HG03280 (cell line): Measurements from ENCODE around the gene CYP24A1.

Source experiments
- ATAC-seq: cut with Tn5 transposase; IDR thresholded peaks from one replicate; pipeline ENCODE4 v1.9.1; 2021; ENCODE audit warnings: mild to moderate bottlenecking, moderate library complexity; ENCODE audit not compliant: unreplicated experiment

Gene CYP24A1

DNA sequence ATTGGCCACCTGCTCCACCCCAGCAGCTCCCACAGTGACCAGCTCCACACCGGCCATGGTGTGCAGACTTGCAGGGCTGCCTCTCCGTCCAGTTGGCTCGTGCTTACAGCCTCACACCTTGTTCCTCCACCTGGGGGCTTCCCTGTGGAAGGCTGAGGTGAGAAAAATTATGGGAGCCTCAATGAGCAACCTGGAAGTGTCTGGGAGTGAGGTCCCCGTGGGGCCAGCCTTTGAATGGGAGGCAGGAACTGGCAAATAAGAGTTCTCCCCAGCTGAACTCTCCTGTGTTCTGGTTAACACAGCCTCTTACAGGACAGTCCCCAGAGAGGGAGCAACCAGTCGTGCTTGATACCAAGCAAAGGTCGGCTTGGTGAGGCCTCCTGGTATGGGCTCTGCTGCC is 30.3 kb upstream of the CYP24A1 start:
- no peak for ATAC-seq

DNA sequence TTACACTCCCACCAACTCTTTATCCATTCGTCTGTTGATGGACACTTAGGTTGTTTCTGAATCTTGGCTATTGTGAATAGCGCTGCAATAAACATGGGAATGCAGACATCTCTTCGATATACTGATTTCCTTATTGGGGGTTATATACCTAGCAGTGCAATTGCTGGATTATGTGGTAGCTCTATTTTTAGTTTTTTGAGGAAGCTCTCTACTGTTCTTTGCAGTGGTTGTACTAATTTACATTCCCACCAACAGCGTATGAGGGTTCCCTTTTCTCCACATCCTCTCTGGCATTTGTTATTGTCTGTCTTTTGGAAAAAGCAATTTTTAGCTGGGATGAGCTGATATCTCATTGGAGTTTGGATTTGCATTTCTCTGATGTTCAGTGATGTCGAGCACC is 29.5 kb upstream of the CYP24A1 start:
- ATAC-seq, result no peak

DNA sequence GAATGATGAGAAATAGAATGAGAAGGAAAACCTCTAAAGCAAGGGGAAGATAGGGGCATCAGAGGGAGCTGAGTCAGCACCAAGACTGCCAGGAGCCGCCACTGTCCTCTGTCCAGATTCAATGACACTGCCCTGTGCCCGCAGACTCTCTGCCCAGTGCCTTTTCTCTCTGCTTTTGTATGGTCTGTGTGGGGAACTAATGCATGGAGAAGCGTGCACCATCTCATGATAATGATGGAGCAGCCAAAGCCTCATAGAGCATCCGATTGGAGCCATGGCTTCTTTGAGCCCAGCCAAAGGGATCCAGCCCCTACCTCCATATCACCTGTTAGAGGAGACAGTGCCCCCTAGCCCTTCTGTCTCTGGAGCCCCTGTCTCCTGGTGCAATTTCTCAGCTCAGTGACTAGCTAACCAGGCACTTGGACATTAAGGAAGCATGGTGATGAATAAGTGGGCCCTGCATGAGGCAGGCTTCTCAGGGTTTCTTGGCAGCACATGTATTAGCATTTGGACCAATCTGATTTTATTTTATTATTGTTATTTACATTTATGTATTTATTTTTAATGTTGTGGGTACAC is 27.6 kb upstream of the CYP24A1 start:
- no peak for ATAC-seq

DNA sequence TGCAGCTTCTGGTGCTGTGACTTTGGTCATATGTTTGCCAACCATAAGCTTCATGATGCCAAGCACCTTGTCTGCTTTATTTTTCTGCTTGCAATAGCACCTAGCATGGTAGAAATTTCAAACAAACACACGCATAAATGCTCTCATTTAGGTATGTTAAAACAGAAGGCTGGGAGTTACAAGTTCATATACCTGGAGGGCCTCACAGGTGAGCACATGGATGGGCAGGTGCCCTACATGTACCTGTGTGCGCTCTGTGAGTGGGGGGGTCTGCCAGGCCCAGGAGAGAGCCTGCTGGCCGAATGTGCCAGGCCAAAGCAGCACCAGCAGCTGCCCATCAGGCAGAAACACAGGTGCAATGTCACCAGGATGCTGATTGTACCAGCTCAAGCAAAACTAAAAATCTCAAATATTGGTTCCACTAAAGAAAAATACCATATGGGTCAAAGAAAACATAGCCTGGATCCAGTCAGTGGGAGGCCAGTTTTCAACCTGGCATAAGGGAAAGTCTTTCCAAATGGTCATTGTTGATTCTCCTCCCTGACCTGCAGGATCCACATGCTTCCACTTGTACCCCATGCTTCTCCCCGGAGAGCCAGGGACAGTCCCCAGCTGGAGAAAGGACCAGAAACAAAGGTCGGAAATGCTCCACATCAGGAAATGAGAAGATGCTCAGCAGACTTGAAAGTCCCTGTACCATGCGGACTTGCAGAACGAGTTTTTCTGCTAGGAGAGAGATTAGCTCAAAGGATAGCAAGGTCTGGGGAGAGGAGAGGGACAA is 26.9 kb upstream of the CYP24A1 start:
- ATAC-seq, result no peak

DNA sequence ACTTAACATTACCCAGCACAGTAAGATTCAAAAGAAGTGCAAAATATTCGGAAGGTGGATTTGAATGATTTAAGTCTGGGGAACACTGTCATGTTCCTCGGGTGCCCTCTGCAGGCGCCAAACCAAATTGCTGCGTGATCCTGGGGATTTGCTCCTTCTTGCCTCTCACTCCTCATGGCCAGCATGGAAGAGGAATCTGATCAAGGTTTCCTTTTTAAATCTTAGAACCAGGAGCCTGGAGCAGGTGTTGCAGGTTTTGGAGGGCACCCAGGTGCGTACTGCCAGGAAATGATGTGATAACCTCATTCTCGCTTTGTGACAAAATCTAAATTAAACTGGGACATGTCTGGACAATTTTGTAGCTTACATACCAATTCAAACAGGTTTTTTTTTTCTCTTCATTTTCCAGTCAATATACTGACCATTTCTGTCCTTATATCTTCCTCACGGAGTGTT is 26.0 kb upstream of the CYP24A1 start:
- no peak for ATAC-seq

DNA sequence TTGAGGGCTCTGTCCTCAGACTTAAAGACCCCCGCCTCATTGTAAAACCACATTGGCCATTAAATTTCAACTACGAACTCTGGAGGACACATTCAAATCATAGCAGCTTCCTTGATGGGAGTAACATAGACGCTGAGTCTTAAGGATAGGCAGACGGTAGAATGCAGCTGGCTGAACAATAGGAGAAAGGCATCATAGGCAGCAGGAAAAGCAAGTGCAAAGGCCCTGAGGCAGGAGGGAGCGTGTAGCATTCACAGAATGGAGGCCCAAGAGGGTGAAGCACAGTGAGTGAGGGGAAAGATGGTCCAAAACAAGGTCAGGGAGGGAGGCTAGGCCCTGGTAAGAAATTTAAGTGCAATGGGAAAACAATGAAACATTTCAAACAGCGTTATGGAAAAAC is 25.5 kb upstream of the CYP24A1 start:
- ATAC-seq, result no peak

DNA sequence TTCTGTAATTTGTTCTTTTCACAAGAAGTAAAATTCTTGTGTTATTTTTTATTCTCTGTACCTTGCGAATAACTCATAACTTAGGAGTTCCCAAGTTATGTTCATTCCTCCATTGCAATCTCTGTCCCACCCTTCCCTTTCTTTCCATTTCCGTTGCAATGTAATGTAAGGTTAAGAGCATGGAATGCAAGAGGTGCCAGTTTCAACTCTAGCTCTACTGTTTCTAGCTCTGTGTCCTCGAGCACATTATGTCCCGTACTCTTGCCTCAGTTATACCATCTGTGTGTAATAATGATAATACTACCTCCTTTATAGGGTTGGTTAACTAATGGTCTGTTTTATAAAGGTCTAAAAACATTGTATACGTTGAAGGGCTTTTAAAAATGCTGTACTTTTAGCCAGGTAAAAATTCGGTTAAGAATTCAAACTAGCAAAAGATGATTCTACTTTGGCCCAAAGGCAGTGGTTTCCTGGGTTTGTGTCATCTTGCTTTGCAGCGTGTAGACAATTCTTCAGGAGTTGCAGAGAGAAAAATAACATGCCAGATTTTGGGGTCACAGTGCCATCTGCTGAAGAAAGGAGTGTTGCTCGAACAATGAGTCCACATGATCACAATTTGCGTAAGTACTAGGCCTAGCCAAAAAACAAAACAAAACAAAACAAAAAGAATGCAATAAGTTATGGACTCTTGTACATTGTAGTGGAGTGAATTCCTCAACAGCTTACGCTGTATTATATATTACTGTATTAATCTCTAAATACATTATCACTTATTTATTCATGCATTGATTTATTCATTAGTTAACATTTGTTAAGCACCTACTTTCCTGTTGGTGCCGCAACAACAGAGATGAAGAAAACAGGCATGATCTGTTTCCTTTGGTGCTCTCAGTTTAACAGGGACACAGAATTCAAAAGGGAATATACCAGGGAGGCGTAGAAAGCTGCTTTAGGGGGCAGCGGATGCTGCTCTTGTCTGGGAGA is 24.1 kb upstream of the CYP24A1 start:
- no peak for ATAC-seq

DNA sequence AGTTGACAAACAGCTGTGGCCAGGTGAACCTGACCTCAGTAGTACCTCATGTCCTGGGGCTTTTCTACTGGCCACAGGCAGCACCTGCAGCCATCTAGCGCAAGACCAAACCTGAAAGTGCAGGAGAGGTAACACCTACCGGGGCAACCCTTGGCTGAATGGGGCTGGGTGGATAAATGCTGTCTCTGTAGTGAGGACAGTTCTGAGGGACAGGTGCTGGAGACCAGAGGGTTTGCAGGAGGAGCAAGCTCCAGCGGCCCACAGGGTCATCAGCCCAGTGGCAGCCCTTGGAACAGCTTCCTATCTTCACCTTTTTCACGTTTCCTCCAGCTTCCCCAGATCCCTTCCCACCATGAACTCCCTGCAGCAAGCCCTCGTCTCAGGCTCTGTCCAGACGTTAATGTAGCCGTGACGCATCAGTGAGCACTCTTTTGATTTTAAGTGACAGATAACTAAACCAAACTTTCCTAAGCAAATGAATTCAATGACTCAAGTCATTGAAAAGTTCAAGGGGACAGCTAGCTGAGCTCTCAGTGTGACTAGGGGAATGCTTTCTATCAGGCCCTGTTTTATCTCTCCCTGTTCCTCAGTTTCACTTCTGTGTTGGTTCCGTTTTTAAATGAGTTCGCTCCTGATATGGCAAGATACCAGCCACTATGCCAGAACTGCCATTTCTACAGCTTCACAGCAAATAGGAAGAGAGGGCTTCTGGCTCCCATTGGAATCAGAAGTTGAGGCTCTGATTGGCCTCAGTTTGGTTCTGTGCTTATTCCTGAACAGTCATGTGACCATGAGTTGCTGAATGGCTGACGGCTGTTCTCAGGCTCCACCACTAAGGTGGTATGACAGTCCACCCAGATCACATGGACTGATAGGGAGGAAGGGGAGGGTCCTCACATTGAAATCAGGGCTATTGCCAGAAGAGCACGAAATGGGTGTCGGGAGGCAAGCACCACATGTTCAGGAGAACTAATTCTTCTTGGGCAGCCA is 22.0 kb upstream of the CYP24A1 start:
- no peak for ATAC-seq

DNA sequence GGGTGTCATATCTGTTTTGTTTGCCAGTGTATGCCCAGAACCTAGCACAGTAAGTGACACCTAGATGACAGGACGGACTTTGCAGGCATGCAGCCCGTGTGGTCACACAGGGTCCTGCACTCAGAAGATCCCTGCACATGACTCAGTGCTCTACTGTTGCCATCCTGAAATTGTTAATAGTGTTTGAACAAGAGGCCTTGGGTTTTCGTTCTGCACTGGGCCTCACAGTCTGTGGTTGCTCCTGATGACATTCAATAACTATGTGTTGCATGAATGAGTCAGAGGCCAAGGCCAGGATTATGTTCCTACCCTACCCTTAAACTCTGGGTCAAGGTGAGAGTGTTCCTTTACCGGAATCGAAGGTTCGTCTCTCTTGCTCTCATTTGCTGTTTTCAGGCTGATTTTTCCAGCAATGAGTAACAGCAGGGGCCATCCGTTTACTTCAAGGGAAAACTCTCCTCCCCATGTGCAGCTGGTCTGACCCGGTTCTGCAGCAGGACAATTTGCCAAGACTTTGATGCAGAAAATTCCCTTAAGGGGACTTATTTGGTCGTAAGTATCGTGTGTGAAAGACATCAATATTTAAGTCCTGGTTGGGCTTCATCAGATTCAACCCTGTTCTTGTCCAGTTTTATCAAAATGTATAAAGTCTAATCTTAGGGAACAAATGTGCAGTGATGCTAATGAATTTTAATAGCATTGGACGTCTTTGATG is 21.1 kb upstream of the CYP24A1 start:
- peak; percentile 50 for ATAC-seq

DNA sequence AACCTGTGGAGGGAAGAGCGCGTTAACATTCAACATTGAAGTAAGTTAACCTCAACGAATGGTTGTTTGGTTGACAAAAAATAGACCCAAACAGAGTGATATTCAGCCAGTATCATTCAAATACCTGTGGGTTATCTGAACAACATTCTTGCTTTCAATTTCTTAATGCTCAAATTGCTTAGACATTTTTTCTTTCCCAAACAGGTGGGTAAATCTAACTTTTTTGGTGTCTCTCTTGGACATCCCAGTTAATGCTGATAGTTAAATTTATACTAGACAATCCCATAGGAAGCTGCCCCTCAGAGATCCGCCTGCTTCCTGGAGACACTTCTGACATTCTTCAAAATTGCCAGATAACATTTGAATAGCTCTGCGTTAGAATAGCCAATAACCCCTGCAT is 20.0 kb upstream of the CYP24A1 start:
- ATAC-seq, result no peak

DNA sequence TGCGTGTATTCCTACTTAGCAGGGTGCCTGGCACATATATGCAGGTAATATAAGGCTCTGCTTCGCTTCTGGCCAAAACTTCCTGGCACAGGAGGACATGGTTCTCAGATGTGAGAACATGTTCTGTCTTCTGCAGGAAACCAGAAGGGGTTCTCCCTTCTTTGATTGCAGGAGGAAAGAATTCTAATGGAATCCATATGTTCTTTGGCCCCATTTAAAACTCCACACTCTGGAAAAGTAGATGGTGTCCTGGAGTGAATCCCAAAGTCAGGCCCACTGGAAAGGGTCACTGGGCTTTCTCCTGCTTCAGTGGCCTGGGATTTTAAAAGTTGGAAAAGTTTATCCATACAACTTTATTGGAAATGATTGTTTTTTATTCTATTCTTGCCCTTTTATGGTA is 16.4 kb upstream of the CYP24A1 start:
- no peak for ATAC-seq

DNA sequence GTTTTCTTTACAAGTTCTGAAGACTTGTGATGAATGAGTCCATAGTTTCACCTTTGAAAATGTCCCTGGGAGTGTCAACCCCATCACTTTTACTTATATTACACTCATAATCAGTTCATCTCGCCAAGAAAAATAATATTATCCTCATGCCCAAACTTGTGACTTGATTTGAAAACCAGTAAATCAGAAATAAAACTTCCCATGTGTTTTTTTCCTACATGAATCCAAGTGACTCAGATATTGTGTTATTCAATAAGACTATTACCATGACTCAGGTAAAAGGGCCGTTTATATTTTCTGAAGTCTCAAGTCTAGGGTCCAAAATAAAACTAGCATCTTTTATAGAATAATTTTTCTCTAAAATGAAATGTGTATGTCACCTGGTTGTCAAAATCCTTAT is 15.8 kb upstream of the CYP24A1 start:
- ATAC-seq, result no peak

DNA sequence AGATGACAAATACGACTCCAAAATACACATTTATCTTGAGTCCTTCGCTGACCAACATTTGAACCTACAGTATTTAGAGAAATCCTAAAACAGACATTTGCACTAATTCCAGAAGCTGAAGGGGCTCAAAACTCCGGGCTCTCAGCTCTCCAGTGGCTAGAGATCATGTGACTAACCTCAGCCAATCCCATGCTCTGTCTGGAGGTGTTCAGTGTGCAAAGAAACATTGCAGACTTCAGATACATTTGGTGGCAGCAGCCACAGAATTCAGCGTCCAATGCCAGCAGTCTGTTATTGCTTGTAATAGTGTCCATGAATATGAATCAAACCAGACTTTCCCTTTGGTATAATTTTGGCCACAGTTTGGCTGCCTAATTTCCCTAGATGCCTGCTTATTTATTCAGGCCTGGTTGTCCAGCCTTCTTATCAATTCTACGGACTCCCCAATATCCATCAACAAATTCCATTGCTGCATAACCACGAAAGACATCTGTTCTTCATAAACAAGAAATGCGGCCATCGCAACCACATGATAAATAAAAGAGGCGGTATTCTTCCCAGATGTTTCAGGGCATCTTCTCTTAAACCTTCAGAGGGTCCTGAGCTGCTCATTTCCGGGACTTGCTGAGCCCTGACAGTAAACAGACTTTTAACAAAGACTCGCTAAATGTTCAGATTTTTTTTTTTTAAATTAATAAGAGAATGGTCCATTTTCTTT is 14.5 kb upstream of the CYP24A1 start:
- ATAC-seq, result no peak

DNA sequence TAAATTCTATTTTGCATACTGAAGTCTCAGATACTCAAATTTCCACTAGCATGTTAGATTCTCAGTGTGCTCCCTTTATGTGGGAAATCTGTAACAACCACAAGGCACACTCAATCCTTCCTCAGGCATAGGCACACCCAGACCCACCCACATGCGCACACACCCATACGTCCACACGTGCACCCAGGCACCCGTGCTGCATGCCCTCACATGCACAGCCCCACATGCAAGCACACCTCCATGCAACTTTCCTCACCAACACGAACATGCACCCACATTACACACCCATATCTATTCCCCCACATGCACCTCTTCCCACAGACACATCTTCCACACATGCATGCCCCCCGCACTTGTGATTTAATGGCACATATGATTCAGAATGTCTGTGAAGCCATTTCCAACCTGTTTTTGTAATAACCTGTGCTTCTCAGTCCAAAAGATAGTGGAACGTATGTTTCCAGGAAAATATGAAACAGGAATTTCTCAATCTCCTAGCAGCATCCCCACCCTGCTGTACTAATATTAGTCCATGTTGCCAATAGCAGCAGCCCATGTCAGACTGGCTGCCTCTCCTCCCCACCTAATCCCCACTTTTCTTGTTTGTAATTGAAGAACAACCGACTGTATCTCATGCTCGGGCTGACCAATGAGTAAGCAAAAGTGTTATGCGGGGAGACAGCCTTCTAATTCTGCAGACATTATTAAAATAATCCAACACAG is 11.3 kb upstream of the CYP24A1 start:
- ATAC-seq, result no peak

DNA sequence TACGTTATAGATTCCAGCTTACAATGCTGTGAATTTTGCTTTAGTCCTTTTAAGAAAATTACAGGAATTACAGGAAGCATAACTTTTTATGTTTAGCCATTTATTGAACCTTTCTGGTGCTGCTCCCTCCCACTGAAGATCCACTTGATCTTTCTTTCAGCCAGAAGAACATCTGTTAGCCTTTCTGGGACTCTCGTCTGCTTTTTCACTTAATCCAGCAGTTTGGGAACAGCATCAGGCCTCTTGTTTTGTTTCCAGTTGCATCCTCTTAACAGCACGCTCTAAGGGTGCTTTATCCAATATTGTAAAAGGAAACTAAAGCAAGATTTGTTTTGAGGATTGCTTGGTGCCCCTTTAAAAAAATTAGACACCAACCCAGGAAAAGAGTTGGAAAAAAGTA is 10.3 kb upstream of the CYP24A1 start:
- ATAC-seq, result no peak

DNA sequence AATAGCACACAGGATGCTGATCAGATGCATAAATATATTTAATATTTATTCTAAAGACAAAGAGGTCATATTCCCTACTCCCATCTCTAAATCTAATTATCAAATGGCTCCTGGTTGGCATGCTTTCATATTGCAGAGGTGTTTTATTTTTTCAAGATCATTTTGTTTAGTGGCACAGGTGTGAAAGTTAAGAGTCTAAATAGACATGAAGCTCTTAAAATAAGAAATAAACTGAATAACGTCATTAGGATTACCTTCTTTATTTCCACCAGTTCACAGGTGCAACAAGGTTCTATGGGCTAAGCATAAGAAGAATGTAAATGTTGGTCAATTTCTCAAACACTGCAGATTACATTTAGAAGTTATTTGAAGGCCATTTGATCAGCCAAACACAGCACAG is 7.1 kb upstream of the CYP24A1 start:
- ATAC-seq, result no peak

DNA sequence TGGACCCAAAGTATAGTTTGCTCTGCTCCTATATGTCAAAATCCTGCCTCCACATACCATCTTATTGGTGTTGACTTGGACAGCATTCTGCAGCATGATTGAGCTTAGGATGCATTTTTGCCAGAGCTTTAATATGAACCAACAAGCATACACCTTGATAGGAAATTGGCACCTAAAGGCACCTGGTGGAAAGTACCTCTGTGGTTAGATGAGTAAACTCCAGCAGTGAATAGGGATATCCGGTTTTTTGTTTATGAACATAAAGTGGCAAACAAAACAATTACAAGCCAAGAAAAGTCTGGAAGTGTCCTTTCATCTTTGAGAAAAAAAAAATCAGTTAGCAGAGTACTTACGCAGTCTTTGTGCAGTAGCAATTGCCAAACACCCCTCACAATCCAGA is 6.2 kb upstream of the CYP24A1 start:
- ATAC-seq, result no peak

DNA sequence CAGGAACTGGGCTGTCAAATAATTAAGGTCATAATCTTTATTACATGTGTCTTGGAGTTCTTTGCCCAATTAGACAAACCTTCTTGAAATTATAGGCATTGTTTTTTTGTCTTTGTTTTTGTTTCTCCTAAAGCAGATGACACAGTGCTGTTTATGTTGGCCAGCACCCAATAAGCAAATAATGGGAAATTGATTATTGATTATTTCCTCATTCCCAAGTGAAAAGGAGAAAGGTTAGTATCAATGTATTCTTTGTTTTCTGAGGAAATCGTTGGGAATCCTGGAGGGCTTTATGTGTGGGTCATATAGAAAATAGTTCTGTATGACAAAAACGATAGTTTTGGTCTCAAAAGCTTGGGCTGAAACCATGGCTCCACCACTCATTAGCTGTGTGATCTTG is 4.5 kb upstream of the CYP24A1 start:
- no peak for ATAC-seq
